GM11168 (cell line): ENCODE data around the gene NDUFA11.

ENCODE experiments used
- in situ Hi-C: fragments of 300-500 bp; cut with MboI; formaldehyde crosslinking; loops from one replicate; pipeline ENCODE4 v1.12.0; 2022; ENCODE audit warnings: low sequenced_read_pairs; ENCODE audit not compliant: unreplicated experiment

The NDUFA11 gene

GRCh38 chr19:5913739-5914357 lies 10.3 kb upstream of the NDUFA11 start, which contains the start of gene CAPS:
TSS of gene CAPS (plus strand) at chr19:5914254. CDS start at chr19:5914407, 153 bp downstream.
- in situ Hi-C loops: no loop called here

- in situ Hi-C loops: no loop called here
These were observed 7.8 kb upstream of the NDUFA11 start for GRCh38 chr19:5911366-5911765.

- in situ Hi-C loops: no loop called here
These were observed 7.0 kb upstream of the NDUFA11 start for GRCh38 chr19:5910638-5910907.

GRCh38 chr19:5908773-5909442 lies 5.3 kb upstream of the NDUFA11 start:
- in situ Hi-C loops: no loop called here

- in situ Hi-C loops: no loop called here
These were observed 3.7 kb upstream of the NDUFA11 start for GRCh38 chr19:5907241-5907640.

- in situ Hi-C loops: no loop called here
These were observed 1.7 kb upstream of the NDUFA11 start for GRCh38 chr19:5905114-5905778.

GRCh38 chr19:5904352-5905113 lies 943 bp upstream of the NDUFA11 start, which contains the start of gene VMAC:
TSS of gene VMAC (plus strand) at chr19:5904872. CDS start at chr19:5904891, 19 bp downstream.
- in situ Hi-C loops: no loop called here

- in situ Hi-C loops: no loop called here
These were observed 450 bp downstream of the NDUFA11 start for GRCh38 chr19:5903056-5903623.

- in situ Hi-C loops: no loop called here
These were observed 2.6 kb downstream of the NDUFA11 start for GRCh38 chr19:5900976-5901375.

GRCh38 chr19:5899728-5900526 lies 3.7 kb downstream of the NDUFA11 start:
- in situ Hi-C loops: no loop called here

GRCh38 chr19:5897189-5897969 lies 6.2 kb downstream of the NDUFA11 start:
- in situ Hi-C loops: no loop called here

GRCh38 chr19:5896365-5897076 lies 7.1 kb downstream of the NDUFA11 start:
- in situ Hi-C loops: no loop called here

GRCh38 chr19:5895890-5896289 lies 7.7 kb downstream of the NDUFA11 start:
- in situ Hi-C loops: no loop called here

GRCh38 chr19:5895409-5895808 lies 8.2 kb downstream of the NDUFA11 start:
- in situ Hi-C loops: no loop called here

GRCh38 chr19:5894704-5895349 lies 8.8 kb downstream of the NDUFA11 start:
- in situ Hi-C loops: no loop called here

- in situ Hi-C loops: no loop called here
These were observed 9.5 kb downstream of the NDUFA11 start for GRCh38 chr19:5893907-5894703.

- in situ Hi-C loops: no loop called here
These were observed 10.2 kb downstream of the NDUFA11 start for GRCh38 chr19:5893296-5893903.
